Small intestine (tissue), 7 donors: ENCODE results near the gene TRIO. TPM values are rescaled to one million over a fixed set of nuclear protein-coding genes. Genes with fewer than 3 reads are reported as not detected.

Experiments
- DNase-seq, 2 donors: peaks; one replicate each; pipeline versions ENCODE4 v3.0.0 to v3.0.0-alpha.2; 2013
- FAIRE-seq: peaks from 2 replicates; lab custom pipeline; 2012; peaks lifted over from hg19 to GRCh38; lab: Jason Lieb, UNC
- H3K27ac ChIP-seq, 3 donors: one replicate each; pipeline ENCODE4 v1.5.1; 2013; ENCODE audit warnings: low read length in 2 of 3, mild to moderate bottlenecking in 2 of 3, control low read depth in 1 of 3, inconsistent platforms in 1 of 3, low read depth in 1 of 3, moderate library complexity in 1 of 3
- H3K27me3 ChIP-seq, 3 donors: one replicate each; pipeline ENCODE4 v1.6.1; 2013; ENCODE audit warnings: low read length in 3 of 3, inconsistent platforms in 1 of 3; ENCODE audit not compliant: control insufficient read depth in 3 of 3, insufficient read depth in 3 of 3
- H3K36me3 ChIP-seq, 3 donors: one replicate each; pipeline ENCODE4 v1.6.1; 2013; ENCODE audit warnings: low read length in 3 of 3, inconsistent platforms in 1 of 3, low read depth in 1 of 3, mild to moderate bottlenecking in 1 of 3, moderate library complexity in 1 of 3; ENCODE audit not compliant: control insufficient read depth in 3 of 3, insufficient read depth in 2 of 3
- H3K4me1 ChIP-seq, 3 donors: one replicate each; pipeline ENCODE4 v1.6.1; 2013; ENCODE audit warnings: low read length in 2 of 3, inconsistent platforms in 1 of 3, low read depth in 1 of 3, mild to moderate bottlenecking in 1 of 3, moderate library complexity in 1 of 3; ENCODE audit not compliant: control insufficient read depth in 3 of 3, insufficient read depth in 2 of 3
- H3K4me3 ChIP-seq, 3 donors: one replicate each; pipeline ENCODE4 v1.5.1; 2013; ENCODE audit warnings: low read length in 3 of 3, control low read depth in 1 of 3, inconsistent platforms in 1 of 3, low read depth in 1 of 3, mild to moderate bottlenecking in 1 of 3, moderate library complexity in 1 of 3
- H3K9me3 ChIP-seq, 2 donors: one replicate each; pipeline ENCODE4 v1.6.1; 2013; ENCODE audit warnings: low read depth in 1 of 2, low read length in 1 of 2; ENCODE audit not compliant: control insufficient read depth in 2 of 2, insufficient read depth in 1 of 2
- WGBS, 3 donors: extraction: QIAGEN DNeasy Blood & Tissue Kit; methylation state at CpG; one replicate each; pipeline ENCODE4 v1.1.7; 2013; 5-methylcytosine and 5-hydroxymethylcytosine counted together
- polyA plus RNA-seq, 4 donors: library from polyadenylated mRNA; stranded (reverse) in 3 of 4; unstranded in 1 of 4; fragments of 200-250 nt in 3 of 4; fragments of 120-200 nt in 1 of 4; gene quantifications; one replicate each; pipeline versions ENCODE4 v1.2.1 to v1.2.3, GENCODE V29; 2013
- donor health status: healthy with polysubstance abuse.
- donor health status: control.
- donor health status: control.
- donor health status: Bipolar disorder and iron deficiency.
- donor health status: healthy.

The TRIO gene
- polyA plus RNA-seq, 4 donors, result 13.2 to 50.8 (median 23.3) TPM

GRCh38 chr5:14364576-14365472, 221.7 kb downstream of the TRIO start:
- no peak overlapping the region for H3K4me3 ChIP-seq
- 81 to 89% (median 81%) methylated on average over 12 of the region's 12 CpGs for WGBS, 3 donors
- no peaks in the 10 kb centered on the region for H3K4me1 ChIP-seq
- H3K36me3 ChIP-seq, result peaks cover 9 to 63% (median 21%) of the 10 kb centered on the region in 3 donors
- FAIRE-seq, result no peak
- no peaks in the 10 kb centered on the region for H3K9me3 ChIP-seq
- DNase-seq, result peak; percentile 39 to 61
- H3K27ac ChIP-seq, result no peak overlapping the region
- H3K27me3 ChIP-seq, result no peaks in the 10 kb centered on the region

- no peaks in the 10 kb centered on the region for H3K4me1 ChIP-seq
- WGBS, 3 donors, result 57 to 66% (median 65%) methylated on average over 2 of the region's 2 CpGs
- no peak overlapping the region for H3K27ac ChIP-seq
- DNase-seq (peak in 1 of 2 donors; percentile 16), FAIRE-seq (no peak)
- H3K9me3 ChIP-seq, result no peaks in the 10 kb centered on the region
- peaks cover 9 to 58% (median 21%) of the 10 kb centered on the region in 3 donors for H3K36me3 ChIP-seq
- no peak overlapping the region for H3K4me3 ChIP-seq
- H3K27me3 ChIP-seq, result no peaks in the 10 kb centered on the region
Observed at GRCh38 chr5:14365831-14366430, 222.8 kb downstream of the TRIO start.

- H3K4me1 ChIP-seq, result no peaks in the 10 kb centered on the region
- H3K4me3 ChIP-seq, result no peak overlapping the region
- H3K27me3 ChIP-seq, result no peaks in the 10 kb centered on the region
- DNase-seq (no peak), FAIRE-seq (no peak)
- WGBS, 3 donors, result 92 to 97% (median 94%) methylated on average over 10 of the region's 10 CpGs
- no peaks in the 10 kb centered on the region for H3K9me3 ChIP-seq
- peaks cover 9 to 54% (median 21%) of the 10 kb centered on the region in 3 donors for H3K36me3 ChIP-seq
- H3K27ac ChIP-seq, result no peak overlapping the region
Observed at GRCh38 chr5:14366763-14367162, 223.6 kb downstream of the TRIO start.

GRCh38 chr5:14367364-14367763, 224.2 kb downstream of the TRIO start:
- no peak for FAIRE-seq
- peaks cover 9 to 54% (median 21%) of the 10 kb centered on the region in 3 donors for H3K36me3 ChIP-seq

GRCh38 chr5:14369780-14370179, 226.6 kb downstream of the TRIO start:
- Histone ChIP-seq H3K27ac (no peak overlapping the region), H3K36me3 (peaks cover 13 to 47% (median 21%) of the 10 kb centered on the region in 3 donors), H3K27me3 (no peaks in the 10 kb centered on the region), H3K4me3 (no peak overlapping the region), H3K9me3 (no peaks in the 10 kb centered on the region), H3K4me1 (no peaks in the 10 kb centered on the region)
- 84 to 93% (median 90%) methylated on average over 6 of the region's 6 CpGs for WGBS, 3 donors
- no peak for DNase-seq
- FAIRE-seq, result no peak

More at GRCh38 chr5:14367364-14367763, 224.2 kb downstream of the TRIO start:
- no peak for DNase-seq
- H3K9me3 ChIP-seq, result no peaks in the 10 kb centered on the region
- no peak overlapping the region for H3K4me3 ChIP-seq
- H3K27me3 ChIP-seq, result no peaks in the 10 kb centered on the region
- no peak overlapping the region for H3K27ac ChIP-seq
- WGBS, 3 donors, result 91 to 94% (median 93%) methylated on average over 3 of the region's 3 CpGs
- H3K4me1 ChIP-seq, result no peaks in the 10 kb centered on the region

- Histone ChIP-seq H3K4me1 (no peaks in the 10 kb centered on the region), H3K36me3 (peaks cover 11 to 42% (median 17%) of the 10 kb centered on the region in 3 donors), H3K9me3 (no peaks in the 10 kb centered on the region), H3K4me3 (no peak overlapping the region), H3K27me3 (no peaks in the 10 kb centered on the region), H3K27ac (no peak overlapping the region)
- WGBS, 3 donors, result 83 to 91% (median 91%) methylated on average over 5 of the region's 5 CpGs
- DNase-seq (no peak), FAIRE-seq (no peak)
Observed at GRCh38 chr5:14370386-14370785, 227.2 kb downstream of the TRIO start.

GRCh38 chr5:14373685-14374084, 230.5 kb downstream of the TRIO start:
- DNase-seq (no peak), FAIRE-seq (no peak)
- Histone ChIP-seq H3K4me1 (no peaks in the 10 kb centered on the region), H3K27ac (no peak overlapping the region), H3K27me3 (no peaks in the 10 kb centered on the region), H3K36me3 (peaks cover 10 to 37% (median 14%) of the 10 kb centered on the region in 3 donors), H3K9me3 (no peaks in the 10 kb centered on the region), H3K4me3 (no peak overlapping the region)
- 40 to 70% (median 46%) methylated on average over 6 of the region's 6 CpGs for WGBS, 3 donors

- DNase-seq (no peak), FAIRE-seq (no peak)
- WGBS, 3 donors, result 70 to 81% (median 75%) methylated on average over 8 of the region's 8 CpGs
- H3K9me3 ChIP-seq, result no peaks in the 10 kb centered on the region
- H3K27me3 ChIP-seq, result no peaks in the 10 kb centered on the region
- H3K4me3 ChIP-seq, result no peak overlapping the region
- peaks cover 8 to 38% (median 10%) of the 10 kb centered on the region in 3 donors for H3K36me3 ChIP-seq
- H3K27ac ChIP-seq, result no peak overlapping the region
- H3K4me1 ChIP-seq, result no peaks in the 10 kb centered on the region
Observed at GRCh38 chr5:14374100-14374499, 231.0 kb downstream of the TRIO start.
